ENCODE results near the gene CELF2. TPM values are rescaled to one million over a fixed set of nuclear protein-coding genes. Genes with fewer than 3 reads are reported as not detected.

Gene CELF2
- total RNA-seq, 1 experiment from 2014 or later, result not detected

- peaks cover 10% of the 10 kb centered on the region for H3K9me3 Mint-ChIP-seq (ENCODE audit: low read depth, unreplicated experiment)
- H3K27me3 Mint-ChIP-seq (ENCODE audit: unreplicated experiment), result peaks cover 13% of the 10 kb centered on the region
- no peak overlapping the region for H3K4me3 Mint-ChIP-seq (ENCODE audit: low read depth, unreplicated experiment)
- no peak overlapping the region for H3K27ac Mint-ChIP-seq (ENCODE audit: unreplicated experiment)
- TF ChIP-seq, protein P1, sequence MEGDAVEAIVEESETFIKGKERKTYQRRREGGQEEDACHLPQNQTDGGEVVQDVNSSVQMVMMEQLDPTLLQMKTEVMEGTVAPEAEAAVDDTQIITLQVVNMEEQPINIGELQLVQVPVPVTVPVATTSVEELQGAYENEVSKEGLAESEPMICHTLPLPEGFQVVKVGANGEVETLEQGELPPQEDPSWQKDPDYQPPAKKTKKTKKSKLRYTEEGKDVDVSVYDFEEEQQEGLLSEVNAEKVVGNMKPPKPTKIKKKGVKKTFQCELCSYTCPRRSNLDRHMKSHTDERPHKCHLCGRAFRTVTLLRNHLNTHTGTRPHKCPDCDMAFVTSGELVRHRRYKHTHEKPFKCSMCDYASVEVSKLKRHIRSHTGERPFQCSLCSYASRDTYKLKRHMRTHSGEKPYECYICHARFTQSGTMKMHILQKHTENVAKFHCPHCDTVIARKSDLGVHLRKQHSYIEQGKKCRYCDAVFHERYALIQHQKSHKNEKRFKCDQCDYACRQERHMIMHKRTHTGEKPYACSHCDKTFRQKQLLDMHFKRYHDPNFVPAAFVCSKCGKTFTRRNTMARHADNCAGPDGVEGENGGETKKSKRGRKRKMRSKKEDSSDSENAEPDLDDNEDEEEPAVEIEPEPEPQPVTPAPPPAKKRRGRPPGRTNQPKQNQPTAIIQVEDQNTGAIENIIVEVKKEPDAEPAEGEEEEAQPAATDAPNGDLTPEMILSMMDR (IDR thresholded peaks at IDR 0.05; ENCODE audit: unreplicated experiment), result no peak
- no peaks in the 10 kb centered on the region for H3K36me3 Mint-ChIP-seq (ENCODE audit: insufficient read depth, unreplicated experiment)
- CTCF ChIA-PET, result no interaction called here
- DNase-seq, result no peak
- no peaks in the 10 kb centered on the region for H3K4me1 Mint-ChIP-seq (ENCODE audit: low read depth, unreplicated experiment)
- intact Hi-C loops (cut with micrococcal nuclease; ENCODE audit: unreplicated experiment), result no loop called here
- no TSS peak for BruUV-seq (replicated peaks)
Measured at GRCh38 chr10:11140963-11141362, 123.3 kb downstream of the CELF2 start.

DNA sequence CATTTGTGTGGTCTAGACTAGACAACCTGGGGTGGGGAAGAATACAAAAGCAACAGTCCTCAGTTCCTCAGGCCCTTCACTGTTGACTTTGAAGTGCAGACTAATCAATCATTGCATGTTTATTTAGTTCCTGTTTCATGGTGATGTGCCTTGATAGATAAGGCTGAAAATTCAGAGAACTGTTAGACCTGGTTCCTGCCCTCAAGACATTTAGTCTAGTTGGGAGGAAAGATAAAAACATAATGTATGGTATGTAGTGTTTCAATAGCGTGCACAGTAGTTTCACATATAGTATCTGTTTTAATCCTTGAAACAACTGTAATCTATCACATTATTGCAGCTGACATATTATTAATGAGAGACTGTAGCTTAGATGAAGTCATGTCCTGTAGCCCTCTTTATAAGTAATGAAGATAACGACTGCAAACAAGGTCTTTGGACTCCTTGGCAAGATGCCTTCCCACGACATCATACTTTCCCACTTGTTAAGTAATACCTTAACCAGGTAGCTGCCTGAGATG, 124.0 kb downstream of the CELF2 start:
- Mint-ChIP-seq H3K36me3 (ENCODE audit: insufficient read depth, unreplicated experiment) (no peaks in the 10 kb centered on the region), H3K27ac (ENCODE audit: unreplicated experiment) (no peak overlapping the region), H3K4me1 (ENCODE audit: low read depth, unreplicated experiment) (no peaks in the 10 kb centered on the region), H3K4me3 (ENCODE audit: low read depth, unreplicated experiment) (no peak overlapping the region), H3K27me3 (ENCODE audit: unreplicated experiment) (peaks cover 13% of the 10 kb centered on the region), H3K9me3 (ENCODE audit: low read depth, unreplicated experiment) (peaks cover 10% of the 10 kb centered on the region)
- TF ChIP-seq, protein P1 (IDR thresholded peaks at IDR 0.05; ENCODE audit: unreplicated experiment), result no peak
- no TSS peak for BruUV-seq (replicated peaks)
- no peak for DNase-seq
- CTCF ChIA-PET, result no interaction called here
- intact Hi-C loops (cut with micrococcal nuclease; ENCODE audit: unreplicated experiment), result no loop called here

- no peak overlapping the region for H3K4me3 Mint-ChIP-seq (ENCODE audit: low read depth, unreplicated experiment)
- no peaks in the 10 kb centered on the region for H3K4me1 Mint-ChIP-seq (ENCODE audit: low read depth, unreplicated experiment)
- peaks cover 13% of the 10 kb centered on the region for H3K27me3 Mint-ChIP-seq (ENCODE audit: unreplicated experiment)
- intact Hi-C loops (cut with micrococcal nuclease; ENCODE audit: unreplicated experiment), result no loop called here
- CTCF ChIA-PET, result no interaction called here
- BruUV-seq (replicated peaks), result no TSS peak
- no peaks in the 10 kb centered on the region for H3K36me3 Mint-ChIP-seq (ENCODE audit: insufficient read depth, unreplicated experiment)
- TF ChIP-seq, protein P1 (IDR thresholded peaks at IDR 0.05; ENCODE audit: unreplicated experiment), result no peak
- H3K9me3 Mint-ChIP-seq (ENCODE audit: low read depth, unreplicated experiment), result peaks cover 10% of the 10 kb centered on the region
- no peak for DNase-seq
- no peak overlapping the region for H3K27ac Mint-ChIP-seq (ENCODE audit: unreplicated experiment)
Measured at GRCh38 chr10:11142777-11143176, 125.1 kb downstream of the CELF2 start.

- no peaks in the 10 kb centered on the region for H3K4me1 Mint-ChIP-seq (ENCODE audit: low read depth, unreplicated experiment)
- no peak for DNase-seq
- no TSS peak for BruUV-seq (replicated peaks)
- TF ChIP-seq, protein P1 (IDR thresholded peaks at IDR 0.05; ENCODE audit: unreplicated experiment), result no peak
- no peak overlapping the region for H3K27ac Mint-ChIP-seq (ENCODE audit: unreplicated experiment)
- H3K27me3 Mint-ChIP-seq (ENCODE audit: unreplicated experiment), result peaks cover 13% of the 10 kb centered on the region
- CTCF ChIA-PET, result no interaction called here
- H3K36me3 Mint-ChIP-seq (ENCODE audit: insufficient read depth, unreplicated experiment), result no peaks in the 10 kb centered on the region
- no peak overlapping the region for H3K4me3 Mint-ChIP-seq (ENCODE audit: low read depth, unreplicated experiment)
- peaks cover 10% of the 10 kb centered on the region for H3K9me3 Mint-ChIP-seq (ENCODE audit: low read depth, unreplicated experiment)
- intact Hi-C loops (cut with micrococcal nuclease; ENCODE audit: unreplicated experiment), result no loop called here
Measured at GRCh38 chr10:11143242-11143641, 125.6 kb downstream of the CELF2 start.
